Brain microvascular endothelial cell (primary cell): ENCODE data around the gene SPON2.

Experiments used
- DNase-seq: peaks from one replicate; pipeline ENCODE4 v3.0.0-alpha.2; 2020
- H3K27ac ChIP-seq: fragments of 250-450 bp; sonication (Bioruptor Pico); 2 replicates; pipeline ENCODE4 v1.5.1; 2020; ENCODE audit warnings: mild to moderate bottlenecking, moderate library complexity
- H3K27me3 ChIP-seq: fragments of 250-450 bp; sonication (Bioruptor Pico); replicated peaks from 2 replicates; pipeline ENCODE4 v1.5.1; 2020; ENCODE audit warnings: mild to moderate bottlenecking
- H3K36me3 ChIP-seq: fragments of 250-450 bp; sonication (Bioruptor Pico); replicated peaks from 2 replicates; pipeline ENCODE4 v1.5.1; 2020; ENCODE audit warnings: mild to moderate bottlenecking
- H3K4me3 ChIP-seq: 2 replicates; pipeline ENCODE4 v1.5.1; 2011; ENCODE audit warnings: low read depth, mild to moderate bottlenecking, control low read depth, low read length, moderate library complexity
- in situ Hi-C: cut with HindIII; loops from 2 replicates; pipeline ENCODE4 v1.10.0; 2017; ENCODE audit warnings: low sequenced_read_pairs, low pct_ligation_motif_present
- TF ChIP-seq, protein P1 (sequence below): IDR thresholded peaks from 2 replicates; pipeline ENCODE4 v1.5.1; 2011; ENCODE audit warnings: low read depth, mild to moderate bottlenecking, moderate library complexity, low read length, control low read depth, inconsistent platforms; ENCODE audit errors: missing control alignments

The SPON2 gene

DNA sequence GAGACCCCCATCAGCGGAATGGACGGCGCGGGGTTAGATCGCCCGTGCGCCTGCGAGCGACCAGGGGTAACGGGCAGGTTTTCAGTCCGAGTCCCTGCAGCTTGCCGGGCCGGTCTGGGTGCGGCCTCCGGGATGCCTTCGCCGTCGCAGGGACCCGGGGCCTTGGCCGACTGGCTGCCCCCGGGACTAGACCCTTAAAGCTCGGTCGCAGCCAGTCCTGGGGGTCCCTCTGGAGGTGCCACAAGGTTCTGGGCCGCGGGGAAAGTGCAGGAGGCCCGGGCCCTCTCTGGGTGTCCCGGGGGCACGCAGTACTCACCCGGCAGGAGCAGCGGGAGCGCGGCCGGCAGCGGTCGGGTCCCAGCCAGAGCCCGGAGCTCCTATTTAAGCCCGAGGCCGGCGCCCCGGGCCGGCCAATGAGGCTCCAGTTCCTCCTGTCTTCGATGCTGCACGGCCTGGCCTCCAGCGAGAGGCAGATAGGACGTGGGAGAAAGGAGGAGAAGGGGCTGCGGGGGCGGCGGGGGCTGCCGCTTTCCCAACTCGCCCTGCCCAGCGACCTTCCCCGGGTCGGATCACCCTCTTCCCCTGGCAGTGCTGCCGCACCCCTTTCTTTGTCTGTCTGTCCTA is at the start of gene SPON2:
Gene SPON2 (minus strand): TSS at position 356 of the 624 bp plus-strand sequence.
- Histone ChIP-seq H3K36me3 (no peaks in the 10 kb centered on the region), H3K27me3 (peaks cover 23% of the 10 kb centered on the region), H3K4me3 (peak within 1 kb of the TSS; percentile 47), H3K27ac (no peak within 1 kb of the TSS)
- no peak for DNase-seq
- in situ Hi-C loops = no loop called here
- TF ChIP-seq, protein P1, sequence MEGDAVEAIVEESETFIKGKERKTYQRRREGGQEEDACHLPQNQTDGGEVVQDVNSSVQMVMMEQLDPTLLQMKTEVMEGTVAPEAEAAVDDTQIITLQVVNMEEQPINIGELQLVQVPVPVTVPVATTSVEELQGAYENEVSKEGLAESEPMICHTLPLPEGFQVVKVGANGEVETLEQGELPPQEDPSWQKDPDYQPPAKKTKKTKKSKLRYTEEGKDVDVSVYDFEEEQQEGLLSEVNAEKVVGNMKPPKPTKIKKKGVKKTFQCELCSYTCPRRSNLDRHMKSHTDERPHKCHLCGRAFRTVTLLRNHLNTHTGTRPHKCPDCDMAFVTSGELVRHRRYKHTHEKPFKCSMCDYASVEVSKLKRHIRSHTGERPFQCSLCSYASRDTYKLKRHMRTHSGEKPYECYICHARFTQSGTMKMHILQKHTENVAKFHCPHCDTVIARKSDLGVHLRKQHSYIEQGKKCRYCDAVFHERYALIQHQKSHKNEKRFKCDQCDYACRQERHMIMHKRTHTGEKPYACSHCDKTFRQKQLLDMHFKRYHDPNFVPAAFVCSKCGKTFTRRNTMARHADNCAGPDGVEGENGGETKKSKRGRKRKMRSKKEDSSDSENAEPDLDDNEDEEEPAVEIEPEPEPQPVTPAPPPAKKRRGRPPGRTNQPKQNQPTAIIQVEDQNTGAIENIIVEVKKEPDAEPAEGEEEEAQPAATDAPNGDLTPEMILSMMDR = no peak

DNA sequence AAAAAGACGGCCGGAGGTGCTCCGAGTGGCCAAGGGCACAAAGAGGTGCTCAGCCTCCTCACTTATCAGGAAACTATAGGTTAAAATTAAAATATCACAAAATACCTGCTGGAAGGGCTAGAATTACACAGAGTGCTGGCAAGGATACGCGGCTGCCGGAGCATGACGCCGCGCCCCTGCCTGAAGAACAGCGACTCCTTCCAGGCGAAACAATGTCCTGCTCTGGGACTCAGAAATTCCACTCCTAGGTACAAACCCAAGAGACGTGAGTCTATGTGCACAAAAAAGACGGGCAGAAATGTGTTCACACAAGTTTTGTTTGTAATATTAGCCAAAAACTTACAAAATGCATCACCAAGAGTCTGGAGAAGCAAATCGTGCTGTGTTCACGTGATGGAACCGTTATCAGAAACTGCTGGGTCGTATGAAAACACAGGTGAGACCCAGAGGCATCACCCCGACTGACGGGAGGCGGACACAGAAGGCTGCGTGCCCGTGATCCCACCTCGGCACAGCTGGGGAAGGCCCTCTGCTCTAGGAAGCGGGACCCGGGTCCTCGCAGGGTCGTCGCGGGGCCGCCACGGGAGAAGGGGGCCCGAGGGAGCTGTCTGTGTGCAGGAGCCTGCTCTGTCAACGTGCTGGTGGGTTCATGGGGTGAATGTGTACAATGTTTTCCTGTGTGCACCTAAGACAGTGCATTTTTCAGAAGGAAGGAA is 48.9 kb upstream of the SPON2 start:
- in situ Hi-C loops = no loop called here
- no peak overlapping the region for H3K27ac ChIP-seq
- H3K27me3 ChIP-seq = no peaks in the 10 kb centered on the region
- peaks cover 50% of the 10 kb centered on the region for H3K36me3 ChIP-seq
- TF ChIP-seq, protein P1 = no peak
- no peak for DNase-seq
- H3K4me3 ChIP-seq = no peak overlapping the region

DNA sequence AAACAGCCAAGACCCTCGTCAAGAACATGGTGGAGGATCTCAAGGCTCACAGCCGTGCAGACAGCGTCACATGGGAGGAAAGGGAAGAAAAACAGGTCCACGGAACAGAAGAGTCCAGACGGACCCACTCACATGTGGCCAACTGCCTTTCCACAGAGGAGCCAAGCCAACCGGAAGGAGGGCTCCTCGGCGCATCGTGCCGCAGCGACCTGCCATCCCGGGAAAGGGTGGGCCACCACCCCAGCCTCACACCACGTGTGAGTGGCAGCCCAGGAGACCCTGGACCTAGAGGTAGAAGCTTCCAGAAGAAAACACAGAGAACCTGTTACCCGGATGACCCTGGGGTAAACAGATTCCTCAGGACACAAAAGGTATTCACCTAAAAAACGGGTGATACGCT is 48.2 kb upstream of the SPON2 start:
- H3K36me3 ChIP-seq = peaks cover 52% of the 10 kb centered on the region
- no peaks in the 10 kb centered on the region for H3K27me3 ChIP-seq

DNA sequence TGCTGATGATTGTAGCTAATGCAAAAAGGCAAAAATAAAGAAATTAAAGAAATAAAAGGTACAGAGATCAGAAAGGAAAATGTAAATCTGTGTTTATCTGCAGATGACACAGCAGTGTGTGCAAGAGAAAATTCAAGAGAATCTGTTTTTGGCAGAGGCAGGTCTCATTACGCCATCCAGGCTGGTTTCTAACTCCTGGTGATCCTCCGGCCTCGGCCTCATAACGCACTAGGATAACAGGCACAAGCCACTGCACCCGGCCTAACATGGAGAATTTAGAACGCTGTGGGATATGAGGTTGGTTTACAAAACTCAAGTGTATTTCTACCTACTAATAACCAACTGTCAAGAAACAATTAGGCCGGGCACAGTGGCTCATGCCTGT is 47.2 kb upstream of the SPON2 start:
- no peak overlapping the region for H3K4me3 ChIP-seq
- H3K27me3 ChIP-seq = no peaks in the 10 kb centered on the region
- H3K27ac ChIP-seq = no peak overlapping the region
- in situ Hi-C loops = no loop called here
- DNase-seq = no peak
- peaks cover 50% of the 10 kb centered on the region for H3K36me3 ChIP-seq
- TF ChIP-seq, protein P1 = no peak

More for the DNA sequence above, 48.2 kb upstream of the SPON2 start:
- Histone ChIP-seq H3K27ac (no peak overlapping the region), H3K4me3 (no peak overlapping the region)
- TF ChIP-seq, protein P1 = no peak
- in situ Hi-C loops = no loop called here
- no peak for DNase-seq

DNA sequence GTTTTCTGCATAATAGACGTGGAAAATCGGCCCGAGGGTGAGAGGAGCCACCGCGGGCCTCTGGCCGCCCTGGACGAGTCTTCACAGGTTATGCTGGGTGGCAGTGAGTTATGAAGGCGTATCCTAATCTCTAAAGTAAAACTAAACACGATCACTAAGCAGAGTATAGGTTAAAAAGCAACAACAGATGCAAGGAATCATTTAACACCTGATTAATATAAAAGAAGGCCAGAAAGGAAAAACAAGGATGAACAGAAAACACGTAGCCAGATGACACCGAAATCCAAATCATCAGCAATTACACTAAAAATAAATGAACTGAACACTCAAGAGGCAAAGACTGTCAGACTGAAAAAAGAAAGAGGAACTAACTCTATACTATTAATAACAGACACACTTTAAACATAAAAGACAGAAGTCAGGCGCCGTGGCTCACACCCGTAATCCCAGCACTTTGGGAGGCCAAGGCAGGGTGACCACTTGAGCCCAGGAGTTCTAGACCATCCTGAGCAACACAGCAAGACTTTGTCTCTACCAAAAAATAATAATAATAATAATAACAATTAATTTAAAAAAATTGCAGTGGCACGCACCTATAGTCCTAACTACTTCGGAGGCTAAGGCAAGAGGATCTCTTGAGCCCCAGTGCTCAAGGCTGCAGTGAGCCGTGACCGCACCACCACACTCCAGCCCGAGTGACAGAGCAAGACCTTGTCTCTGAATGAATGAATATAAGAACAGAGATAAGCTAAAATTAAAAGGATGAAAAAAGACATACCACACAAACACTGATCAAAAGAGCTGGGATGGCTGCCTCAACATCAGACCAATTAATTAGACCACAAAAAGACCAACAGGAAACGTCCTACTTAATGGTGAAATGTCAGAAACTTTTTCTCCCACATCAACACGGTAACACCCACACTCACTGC is 46.5 kb upstream of the SPON2 start:
- peaks cover 48% of the 10 kb centered on the region for H3K36me3 ChIP-seq
- in situ Hi-C loops = no loop called here
- H3K27ac ChIP-seq = no peak overlapping the region

More for the DNA sequence above, 46.5 kb upstream of the SPON2 start:
- Histone ChIP-seq H3K4me3 (no peak overlapping the region), H3K27me3 (no peaks in the 10 kb centered on the region)
- no peak for DNase-seq
- TF ChIP-seq, protein P1 = no peak
